NB4 (cell line): Measurements from ENCODE around the gene SKOR2.

Experiments
- CTCF ChIP-seq: IDR thresholded peaks from one replicate; pipeline ENCODE4 v1.5.1; 2012; ENCODE audit warnings: low read depth, low read length
- MAX ChIP-seq: IDR thresholded peaks from 2 replicates; pipeline ENCODE4 v1.6.1; 2011; ENCODE audit warnings: low read depth, low read length
- POLR2A ChIP-seq: IDR thresholded peaks from 2 replicates; pipeline ENCODE4 v1.6.1; 2011; ENCODE audit warnings: mild to moderate bottlenecking; ENCODE audit not compliant: insufficient read length; ENCODE audit errors: extremely low read depth

GRCh38 chr18:47248115-47248603, 3.3 kb downstream of the SKOR2 start:
- TF ChIP-seq CTCF = no peak
- no peak for TF ChIP-seq POLR2A
- no peak for TF ChIP-seq MAX
